ENCODE results near the gene KSR1.

DNA sequence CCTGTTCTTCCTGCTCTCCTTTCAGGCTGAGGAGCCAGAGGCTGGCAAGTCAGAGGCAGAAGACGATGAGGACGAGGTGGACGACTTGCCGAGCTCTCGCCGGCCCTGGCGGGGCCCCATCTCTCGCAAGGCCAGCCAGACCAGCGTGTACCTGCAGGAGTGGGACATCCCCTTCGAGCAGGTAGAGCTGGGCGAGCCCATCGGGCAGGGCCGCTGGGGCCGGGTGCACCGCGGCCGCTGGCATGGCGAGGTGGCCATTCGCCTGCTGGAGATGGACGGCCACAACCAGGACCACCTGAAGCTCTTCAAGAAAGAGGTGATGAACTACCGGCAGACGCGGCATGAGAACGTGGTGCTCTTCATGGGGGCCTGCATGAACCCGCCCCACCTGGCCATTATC, 149.2 kb downstream of the KSR1 start:
- TF ChIP-seq, protein P1, sequence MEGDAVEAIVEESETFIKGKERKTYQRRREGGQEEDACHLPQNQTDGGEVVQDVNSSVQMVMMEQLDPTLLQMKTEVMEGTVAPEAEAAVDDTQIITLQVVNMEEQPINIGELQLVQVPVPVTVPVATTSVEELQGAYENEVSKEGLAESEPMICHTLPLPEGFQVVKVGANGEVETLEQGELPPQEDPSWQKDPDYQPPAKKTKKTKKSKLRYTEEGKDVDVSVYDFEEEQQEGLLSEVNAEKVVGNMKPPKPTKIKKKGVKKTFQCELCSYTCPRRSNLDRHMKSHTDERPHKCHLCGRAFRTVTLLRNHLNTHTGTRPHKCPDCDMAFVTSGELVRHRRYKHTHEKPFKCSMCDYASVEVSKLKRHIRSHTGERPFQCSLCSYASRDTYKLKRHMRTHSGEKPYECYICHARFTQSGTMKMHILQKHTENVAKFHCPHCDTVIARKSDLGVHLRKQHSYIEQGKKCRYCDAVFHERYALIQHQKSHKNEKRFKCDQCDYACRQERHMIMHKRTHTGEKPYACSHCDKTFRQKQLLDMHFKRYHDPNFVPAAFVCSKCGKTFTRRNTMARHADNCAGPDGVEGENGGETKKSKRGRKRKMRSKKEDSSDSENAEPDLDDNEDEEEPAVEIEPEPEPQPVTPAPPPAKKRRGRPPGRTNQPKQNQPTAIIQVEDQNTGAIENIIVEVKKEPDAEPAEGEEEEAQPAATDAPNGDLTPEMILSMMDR (IDR thresholded peaks at IDR 0.05; ENCODE audit: poor library complexity, severe bottlenecking) = no peak
- TF ChIP-seq TAF1 (IDR thresholded peaks at IDR 0.05; ENCODE audit: low read depth) = no peak
